HCT116 (cell line): ENCODE results near the gene BRD9. TPM values are rescaled to one million over a fixed set of nuclear protein-coding genes. Genes with fewer than 3 reads are reported as not detected.

Source experiments
- ATAC-seq: fragments of 200-7000 bp; cut with Tn5 transposase; 2 replicates; pipeline ENCODE4 v1.9.1; 2020; ENCODE audit warnings: mild to moderate bottlenecking, moderate library complexity
- BruUV-seq: library from RNA; stranded (reverse); fragments of 400-500 nt; replicated peaks from 2 replicates; lab custom pipeline; 2021; lab: Mats Ljungman, UMichigan
- CTCF ChIA-PET: fragments of 300-600 bp; sonication (Branson Sonifier 250); formaldehyde crosslinking; loops from one replicate; lab custom pipeline; 2021; ENCODE audit warnings: antibody characterized with exemption; lab: Charles Lee
- POLR2A ChIA-PET: fragments of 300-600, 350-600 bp; sonication (Branson Sonifier 250); formaldehyde crosslinking; loops from one replicate; lab custom pipeline; 2021; ENCODE audit warnings: antibody characterized with exemption; lab: Charles Lee
- RAD21 ChIA-PET, 2 experiments: fragments of 300-600 bp; sonication (Branson Sonifier 250); formaldehyde crosslinking; loops; one replicate each; lab custom pipeline; 2023; ENCODE audit warnings: low total read pairs in 2 of 2; ENCODE audit not compliant: uncharacterized antibody in 2 of 2, unreplicated experiment in 2 of 2, low non-redundant PET in 1 of 2; lab: Charles Lee
- DNase-seq: peaks from one replicate; pipeline ENCODE4 v3.0.0-alpha.2; 2010; ENCODE audit warnings: low read depth, low spot score
- H2AFZ ChIP-seq: fragments of 200-600 bp; shearing (Covaris generic), sonication (generic); 2 replicates; pipeline ENCODE4 v1.6.1; 2017; ENCODE audit warnings: low read depth, mixed run types, mixed read lengths, antibody characterized with exemption, low read length; ENCODE audit not compliant: poor library complexity, severe bottlenecking
- H3K27ac ChIP-seq: 2 replicates; pipeline ENCODE4 v1.5.1; 2012; ENCODE audit warnings: low read depth, low read length
- H3K27me3 ChIP-seq: fragments of 200-600 bp; sonication (generic); 2 replicates; pipeline ENCODE4 v1.6.1; 2016; ENCODE audit warnings: mixed run types, low read length, mixed read lengths; ENCODE audit not compliant: insufficient read depth
- H3K36me3 ChIP-seq, 2 experiments: fragments of 200-500 bp in 1 of 2; fragments of 200-600 bp in 1 of 2; sonication (Bioruptor generic) in 1 of 2; sonication (generic) in 1 of 2; 2 replicates each; pipeline versions ENCODE4 v1.5.1 to v1.6.1; 2014 to 2016; ENCODE audit warnings: low read length in 2 of 2, inconsistent platforms in 1 of 2, mixed read lengths in 1 of 2, mixed run types in 1 of 2; ENCODE audit not compliant: insufficient read depth in 2 of 2, control insufficient read depth in 1 of 2
- H3K4me1 ChIP-seq, 2 experiments: fragments of 200-600 bp in 1 of 2; sonication (generic) in 1 of 2; 2 replicates each; pipeline versions ENCODE4 v1.5.1 to v1.6.1; 2012 to 2017; ENCODE audit warnings: low read length in 2 of 2, inconsistent platforms in 1 of 2, mild to moderate bottlenecking in 1 of 2, mixed read lengths in 1 of 2, mixed run types in 1 of 2, moderate library complexity in 1 of 2; ENCODE audit not compliant: insufficient read depth in 2 of 2, control insufficient read depth in 1 of 2
- H3K4me2 ChIP-seq: fragments of 200-600 bp; sonication (generic); 2 replicates; pipeline ENCODE4 v1.6.1; 2017; ENCODE audit warnings: mixed run types, low read length, mixed read lengths
- H3K4me3 ChIP-seq, 2 experiments: fragments of 200-600 bp in 1 of 2; sonication (generic) in 1 of 2; replicated peaks in 1 of 2; 2 replicates each; pipeline ENCODE4 v1.5.1; 2011 to 2016; ENCODE audit warnings: low read length in 2 of 2, control low read depth in 1 of 2, low read depth in 1 of 2, mild to moderate bottlenecking in 1 of 2, mixed read lengths in 1 of 2, mixed run types in 1 of 2
- H3K79me2 ChIP-seq: fragments of 200-600 bp; sonication (generic); 2 replicates; pipeline ENCODE4 v1.6.1; 2017; ENCODE audit warnings: mild to moderate bottlenecking, mixed run types, low read length, moderate library complexity, mixed read lengths; ENCODE audit not compliant: insufficient read depth
- H3K9ac ChIP-seq: fragments of 200-600 bp; sonication (generic); 2 replicates; pipeline ENCODE4 v1.6.1; 2016; ENCODE audit warnings: low read length, mixed read lengths
- H3K9me2 ChIP-seq: fragments of 200-600 bp; sonication (generic), shearing (Covaris generic); 2 replicates; pipeline ENCODE4 v1.6.1; 2017; ENCODE audit warnings: mixed run types, mild to moderate bottlenecking, moderate library complexity; ENCODE audit not compliant: insufficient read depth
- H3K9me3 ChIP-seq, 2 experiments: fragments of 200-500 bp in 1 of 2; fragments of 200-600 bp in 1 of 2; sonication (Bioruptor generic) in 1 of 2; sonication (generic) in 1 of 2; 2 replicates each; pipeline ENCODE4 v1.6.1; 2014 to 2017; ENCODE audit warnings: low read length in 2 of 2, mixed read lengths in 2 of 2, inconsistent platforms in 1 of 2, low read depth in 1 of 2, mild to moderate bottlenecking in 1 of 2, mixed run types in 1 of 2, moderate library complexity in 1 of 2; ENCODE audit not compliant: control insufficient read depth in 1 of 2, insufficient read depth in 1 of 2
- H4K20me1 ChIP-seq: fragments of 200-600 bp; sonication (generic), shearing (Covaris generic); 2 replicates; pipeline ENCODE4 v1.6.1; 2017; ENCODE audit warnings: mixed run types, mild to moderate bottlenecking, moderate library complexity; ENCODE audit not compliant: insufficient read depth
- CEBPB ChIP-seq: IDR thresholded peaks from 2 replicates; pipeline ENCODE4 v1.6.1; 2012; ENCODE audit warnings: low read depth
- CTCF ChIP-seq, 3 experiments: fragments of 200-600 bp in 1 of 3; sonication (generic) in 1 of 3; IDR thresholded peaks in 2 of 3; conservative IDR thresholded peaks in 1 of 3; 2 replicates each; pipeline ENCODE4 v1.5.1; 2012 to 2017; ENCODE audit warnings: low read depth in 2 of 3, low read length in 2 of 3, antibody characterized with exemption in 1 of 3, borderline replicate concordance in 1 of 3, control low read depth in 1 of 3, mild to moderate bottlenecking in 1 of 3, mixed read lengths in 1 of 3, mixed run types in 1 of 3, moderate library complexity in 1 of 3; ENCODE audit not compliant: insufficient read depth in 1 of 3
- ELF1 ChIP-seq: IDR thresholded peaks from 2 replicates; pipeline ENCODE4 v1.6.1; 2012; ENCODE audit warnings: low read depth, borderline replicate concordance
- EZH2 ChIP-seq: fragments of 200-600 bp; sonication (generic); IDR thresholded peaks from 2 replicates; pipeline ENCODE4 v1.6.1; 2017; ENCODE audit warnings: antibody characterized with exemption, mixed run types
- JUND ChIP-seq: IDR thresholded peaks from 2 replicates; pipeline ENCODE4 v1.6.1; 2012
- MAX ChIP-seq: IDR thresholded peaks from 2 replicates; pipeline ENCODE4 v1.6.1; 2012
- POLR2AphosphoS5 ChIP-seq: IDR thresholded peaks from 2 replicates; pipeline ENCODE4 v1.6.1; 2011; ENCODE audit warnings: mild to moderate bottlenecking, low read depth, low read length, moderate library complexity
- RAD21 ChIP-seq: IDR thresholded peaks from 2 replicates; pipeline ENCODE4 v1.6.1; 2012; ENCODE audit warnings: low read depth, mild to moderate bottlenecking
- SP1 ChIP-seq: IDR thresholded peaks from 2 replicates; pipeline ENCODE4 v1.6.1; 2012; ENCODE audit warnings: low read depth
- ZBTB33 ChIP-seq: IDR thresholded peaks from 2 replicates; pipeline ENCODE4 v1.6.1; 2011; ENCODE audit warnings: mild to moderate bottlenecking, low read length, moderate library complexity; ENCODE audit not compliant: insufficient replicate concordance; ENCODE audit errors: extremely low read depth
- intact Hi-C: fragments of 100-400 bp; cut with micrococcal nuclease; formaldehyde crosslinking; loops from 2 replicates; pipeline ENCODE4 v1.10.0; 2022
- total RNA-seq: library from RNA; stranded (reverse); gene quantifications from one replicate; pipeline ENCODE4 v1.2.1, GENCODE V29; 2021; ENCODE audit not compliant: unreplicated experiment

The BRD9 gene
- total RNA-seq, 1 experiment from 2014 or later: 54.6 TPM

- TF ChIP-seq EZH2: no peak
- TF ChIP-seq JUND: no peak
- TF ChIP-seq SP1: no peak
- no peak for TF ChIP-seq ZBTB33
- no peak for TF ChIP-seq ELF1
- TF ChIP-seq CEBPB: no peak
- no peak for TF ChIP-seq RAD21
Measured at GRCh38 chr5:864492-865167, 28.0 kb downstream of the BRD9 start (continued).

- no peaks in the 10 kb centered on the region for H4K20me1 ChIP-seq
- RAD21 ChIA-PET: no interaction called here
- no peak overlapping the region for H3K4me3 ChIP-seq
- no peak for DNase-seq
- TF ChIP-seq POLR2AphosphoS5 (no peak), CTCF (IDR thresholded peaks at IDR 0.05 in 2 of 3, conservative IDR thresholded peaks at IDR 0.05 in 1 of 3; ENCODE audit: borderline replicate concordance in 1 of 3, insufficient read depth in 1 of 3, low read depth in 2 of 3, low read length in 2 of 3) (peak in 1 of 3 experiments; percentile 28; a peak in 2 of 6 replicates), MAX (no peak)
- TF ChIP-seq, all 23 proteins: peak for 1
- BruUV-seq: no TSS peak
- peaks cover 19 to 22% of the 10 kb centered on the region in 2 experiments for H3K36me3 ChIP-seq
- no peaks in the 10 kb centered on the region for H3K9me3 ChIP-seq
- ATAC-seq: peak; percentile 39
- H3K9ac ChIP-seq: no peak overlapping the region
- H3K27ac ChIP-seq: no peak overlapping the region
- ChIA-PET POLR2A (no interaction called here), CTCF (no interaction called here)
- no peak overlapping the region for H2AFZ ChIP-seq
- no peak overlapping the region for H3K4me2 ChIP-seq
- no peaks in the 10 kb centered on the region for H3K9me2 ChIP-seq
- H3K4me1 ChIP-seq: no peaks in the 10 kb centered on the region
- intact Hi-C loops: no loop called here
- no peaks in the 10 kb centered on the region for H3K79me2 ChIP-seq
- H3K27me3 ChIP-seq: no peaks in the 10 kb centered on the region
Measured at GRCh38 chr5:863244-863805, 29.3 kb downstream of the BRD9 start.
